Measurements from ENCODE around the gene PHC2. TPM values are rescaled to one million over a fixed set of nuclear protein-coding genes. Genes with fewer than 3 reads are reported as not detected.

Gene PHC2
- total RNA-seq, 3 donors from 2014 or later (not counting 1 experiment from before 2014, with no cell fraction given), result 36.6 to 46.6 (median 39.5) TPM

GRCh38 chr1:33348676-33349080 is 82.2 kb downstream of the PHC2 start:
- no peak for ATAC-seq
- 8% methylated on average over 11 of the region's 11 CpGs for WGBS (ENCODE audit: insufficient coverage)
- Histone ChIP-seq H3K4me3 (ENCODE audit: low read length) (peak overlapping the region; percentile 45), H3K9me3 (ENCODE audit: control insufficient read depth, insufficient read depth, low read length) (no peaks in the 10 kb centered on the region), H3K36me3 (ENCODE audit: control insufficient read depth, insufficient read depth, low read length) (no peaks in the 10 kb centered on the region), H3K27ac (ENCODE audit: low read length) (peak overlapping the region; percentile 30), H3K27me3 (ENCODE audit: control insufficient read depth, insufficient read depth, low read length) (no peaks in the 10 kb centered on the region), H3K4me1 (ENCODE audit: control insufficient read depth, insufficient read depth, low read length) (peaks cover 30% of the 10 kb centered on the region)
- no peak for TF ChIP-seq CTCF (IDR thresholded peaks at IDR 0.05)
- H3K9me3 Mint-ChIP-seq, result no peaks in the 10 kb centered on the region
- peak overlapping the region; percentile 61 to 66 for H3K27ac Mint-ChIP-seq
- intact Hi-C loops (cut with micrococcal nuclease), result no loop called here
- H3K27me3 Mint-ChIP-seq (ENCODE audit: low read depth in 2 of 2), result peaks cover 0 to 2% of the 10 kb centered on the region in 2 donors
- H3K36me3 Mint-ChIP-seq, result no peaks in the 10 kb centered on the region
- peak in 1 of 2 donors; percentile 50 for DNase-seq
- peaks cover 37 to 42% of the 10 kb centered on the region in 2 donors for H3K4me1 Mint-ChIP-seq
- peak overlapping the region; percentile 78 for H3K4me3 Mint-ChIP-seq

GRCh38 chr1:33348194-33348593 is 82.7 kb downstream of the PHC2 start:
- peak overlapping the region; percentile 61 to 66 for H3K27ac Mint-ChIP-seq
- H3K27me3 ChIP-seq (ENCODE audit: control insufficient read depth, insufficient read depth, low read length), result no peaks in the 10 kb centered on the region
- H3K36me3 ChIP-seq (ENCODE audit: control insufficient read depth, insufficient read depth, low read length), result no peaks in the 10 kb centered on the region
- no peaks in the 10 kb centered on the region for H3K9me3 ChIP-seq (ENCODE audit: control insufficient read depth, insufficient read depth, low read length)
- H3K9me3 Mint-ChIP-seq, result no peaks in the 10 kb centered on the region
- H3K27ac ChIP-seq (ENCODE audit: low read length), result no peak overlapping the region
- H3K4me1 Mint-ChIP-seq, result peaks cover 39 to 44% of the 10 kb centered on the region in 2 donors
- no peaks in the 10 kb centered on the region for H3K36me3 Mint-ChIP-seq
- no peaks in the 10 kb centered on the region for H3K27me3 Mint-ChIP-seq (ENCODE audit: low read depth in 2 of 2)
- peak overlapping the region; percentile 45 for H3K4me3 ChIP-seq (ENCODE audit: low read length)
- DNase-seq (no peak), ATAC-seq (no peak)
- intact Hi-C loops (cut with micrococcal nuclease), result no loop called here
- peak overlapping the region; percentile 78 for H3K4me3 Mint-ChIP-seq
- 93% methylated on average over 2 of the region's 2 CpGs for WGBS (ENCODE audit: insufficient coverage)
- peaks cover 32% of the 10 kb centered on the region for H3K4me1 ChIP-seq (ENCODE audit: control insufficient read depth, insufficient read depth, low read length)
- TF ChIP-seq CTCF (IDR thresholded peaks at IDR 0.05), result no peak

- intact Hi-C loops (cut with micrococcal nuclease), result no loop called here
- H3K4me1 Mint-ChIP-seq, result peaks cover 39 to 47% of the 10 kb centered on the region in 2 donors
- DNase-seq, result no peak
Measured at GRCh38 chr1:33347650-33347992, 83.3 kb downstream of the PHC2 start.

More at GRCh38 chr1:33347650-33347992, 83.3 kb downstream of the PHC2 start:
- H3K36me3 ChIP-seq (ENCODE audit: control insufficient read depth, insufficient read depth, low read length), result no peaks in the 10 kb centered on the region
- no peaks in the 10 kb centered on the region for H3K9me3 Mint-ChIP-seq
- no peak for ATAC-seq
- H3K9me3 ChIP-seq (ENCODE audit: control insufficient read depth, insufficient read depth, low read length), result no peaks in the 10 kb centered on the region
- TF ChIP-seq CTCF (IDR thresholded peaks at IDR 0.05), result no peak
- no peaks in the 10 kb centered on the region for H3K27me3 ChIP-seq (ENCODE audit: control insufficient read depth, insufficient read depth, low read length)
- H3K27me3 Mint-ChIP-seq (ENCODE audit: low read depth in 2 of 2), result no peaks in the 10 kb centered on the region
- 90% methylated on average over 5 of the region's 5 CpGs for WGBS (ENCODE audit: insufficient coverage)
- no peak overlapping the region for H3K27ac ChIP-seq (ENCODE audit: low read length)
- H3K4me3 ChIP-seq (ENCODE audit: low read length), result no peak overlapping the region
- peak overlapping the region; percentile 75 for H3K4me3 Mint-ChIP-seq
- no peaks in the 10 kb centered on the region for H3K36me3 Mint-ChIP-seq
- H3K4me1 ChIP-seq (ENCODE audit: control insufficient read depth, insufficient read depth, low read length), result peaks cover 32% of the 10 kb centered on the region
- peak overlapping the region; percentile 25 to 57 for H3K27ac Mint-ChIP-seq

Data from natural killer cell (primary cell).